B cell (primary cell): ENCODE measurements around the gene LRCOL1.

Source experiments
- EZH2 ChIP-seq: IDR thresholded peaks from 2 replicates; pipeline ENCODE4 v1.6.1; 2012; ENCODE audit warnings: borderline replicate concordance, low read depth, mild to moderate bottlenecking, moderate library complexity, low read length; ENCODE audit not compliant: insufficient read depth, poor library complexity, severe bottlenecking
- TF ChIP-seq, protein P1 (sequence below): fragments of 200-600 bp; IDR thresholded peaks from one replicate; pipeline ENCODE4 v1.8.0; 2022; ENCODE audit warnings: antibody characterized with exemption, mild to moderate bottlenecking

DNA sequence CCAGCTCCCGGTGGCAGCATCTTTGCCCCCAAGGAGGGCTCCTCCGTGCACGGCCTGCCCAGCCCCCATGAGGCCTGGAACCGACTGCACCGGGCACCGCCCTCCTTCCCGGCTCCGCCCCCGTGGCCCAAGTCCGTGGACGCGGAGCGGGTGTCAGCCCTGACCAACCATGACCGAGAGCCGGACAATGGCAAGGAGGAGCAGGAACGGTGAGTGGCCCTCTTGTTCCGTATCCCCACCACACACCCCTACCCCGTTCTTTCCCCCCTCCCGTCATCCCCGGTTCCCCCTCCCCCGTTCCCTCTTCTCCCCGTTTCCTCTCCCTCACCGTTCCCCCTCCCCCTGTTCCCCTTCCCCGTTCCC lies 28.3 kb downstream of the LRCOL1 start:
- TF ChIP-seq EZH2 = no peak
- TF ChIP-seq, protein P1, sequence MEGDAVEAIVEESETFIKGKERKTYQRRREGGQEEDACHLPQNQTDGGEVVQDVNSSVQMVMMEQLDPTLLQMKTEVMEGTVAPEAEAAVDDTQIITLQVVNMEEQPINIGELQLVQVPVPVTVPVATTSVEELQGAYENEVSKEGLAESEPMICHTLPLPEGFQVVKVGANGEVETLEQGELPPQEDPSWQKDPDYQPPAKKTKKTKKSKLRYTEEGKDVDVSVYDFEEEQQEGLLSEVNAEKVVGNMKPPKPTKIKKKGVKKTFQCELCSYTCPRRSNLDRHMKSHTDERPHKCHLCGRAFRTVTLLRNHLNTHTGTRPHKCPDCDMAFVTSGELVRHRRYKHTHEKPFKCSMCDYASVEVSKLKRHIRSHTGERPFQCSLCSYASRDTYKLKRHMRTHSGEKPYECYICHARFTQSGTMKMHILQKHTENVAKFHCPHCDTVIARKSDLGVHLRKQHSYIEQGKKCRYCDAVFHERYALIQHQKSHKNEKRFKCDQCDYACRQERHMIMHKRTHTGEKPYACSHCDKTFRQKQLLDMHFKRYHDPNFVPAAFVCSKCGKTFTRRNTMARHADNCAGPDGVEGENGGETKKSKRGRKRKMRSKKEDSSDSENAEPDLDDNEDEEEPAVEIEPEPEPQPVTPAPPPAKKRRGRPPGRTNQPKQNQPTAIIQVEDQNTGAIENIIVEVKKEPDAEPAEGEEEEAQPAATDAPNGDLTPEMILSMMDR = no peak
